Suprapubic skin (tissue), 4 donors: ENCODE results near the gene PAQR7. TPM values are rescaled to one million over a fixed set of nuclear protein-coding genes. Genes with fewer than 3 reads are reported as not detected.

ENCODE experiments used
- DNase-seq, 2 donors: peaks; one replicate each; pipeline ENCODE4 v3.0.0-alpha.2; 2019; ENCODE audit warnings: low spot score in 2 of 2
- H3K27ac ChIP-seq: fragments of 200-600 bp; sonication (generic); one replicate; pipeline ENCODE4 v1.5.1; 2019
- H3K27me3 ChIP-seq: fragments of 200-600 bp; sonication (generic); one replicate; pipeline ENCODE4 v1.5.1; 2019
- H3K36me3 ChIP-seq: fragments of 200-600 bp; sonication (generic); one replicate; pipeline ENCODE4 v1.5.1; 2019
- H3K4me1 ChIP-seq: fragments of 200-600 bp; sonication (generic); one replicate; pipeline ENCODE4 v1.5.1; 2019
- H3K4me3 ChIP-seq: fragments of 200-600 bp; sonication (generic); one replicate; pipeline ENCODE4 v1.5.1; 2019; ENCODE audit warnings: mild to moderate bottlenecking
- H3K9me3 ChIP-seq: fragments of 200-600 bp; sonication (generic); one replicate; pipeline ENCODE4 v1.5.1; 2019
- CTCF ChIP-seq, 2 donors: fragments of 200-600 bp in 1 of 2; fragments of 450-650 bp in 1 of 2; sonication (generic) in 1 of 2; IDR thresholded peaks; one replicate each; pipeline ENCODE4 v1.5.1; 2016 to 2019; ENCODE audit warnings: antibody characterized with exemption in 2 of 2, mild to moderate bottlenecking in 1 of 2, moderate library complexity in 1 of 2
- EP300 ChIP-seq: sonication (generic); formaldehyde crosslinking; IDR thresholded peaks from one replicate; pipeline ENCODE4 v1.6.1; 2017; ENCODE audit warnings: antibody characterized with exemption
- POLR2A ChIP-seq, 2 donors: fragments of 450-650 bp; IDR thresholded peaks; one replicate each; pipeline ENCODE4 v1.6.1; 2017; ENCODE audit warnings: antibody characterized with exemption in 2 of 2, mild to moderate bottlenecking in 2 of 2, moderate library complexity in 2 of 2
- POLR2AphosphoS5 ChIP-seq, 3 donors: sonication (generic); formaldehyde crosslinking; IDR thresholded peaks; one replicate each; pipeline ENCODE4 v1.6.1; 2017; ENCODE audit warnings: antibody characterized with exemption in 3 of 3
- WGBS: methylation state at CpG from one replicate; pipeline ENCODE4 v1.1.5; 2018; 5-methylcytosine and 5-hydroxymethylcytosine counted together
- total RNA-seq, 4 donors: library from RNA; depleted of rRNA; stranded (reverse); fragments of >200 nt; gene quantifications; one replicate each; pipeline ENCODE4 v1.1.0, GENCODE V29; 2016

Gene PAQR7
- total RNA-seq, 4 donors from 2014 or later: 14.3 to 20.9 (median 16.6) TPM

GRCh38 chr1:25815208-25816111 is 60.0 kb downstream of the PAQR7 start:
- DNase-seq: no peak
- H3K4me1 ChIP-seq: peaks cover 18% of the 10 kb centered on the region
- no peaks in the 10 kb centered on the region for H3K9me3 ChIP-seq
- no peak overlapping the region for H3K4me3 ChIP-seq
- H3K36me3 ChIP-seq: peaks cover 50% of the 10 kb centered on the region
- H3K27me3 ChIP-seq: no peaks in the 10 kb centered on the region
- 85% methylated on average over 21 of the region's 24 CpGs for WGBS
- H3K27ac ChIP-seq: no peak overlapping the region
- TF ChIP-seq POLR2AphosphoS5 (IDR thresholded peaks at IDR 0.05): no peak
- TF ChIP-seq EP300: no peak
- TF ChIP-seq CTCF (IDR thresholded peaks at IDR 0.05): no peak
- no peak for TF ChIP-seq POLR2A (IDR thresholded peaks at IDR 0.05)

GRCh38 chr1:25814549-25815087 is 60.9 kb downstream of the PAQR7 start:
- Histone ChIP-seq H3K9me3 (no peaks in the 10 kb centered on the region), H3K4me3 (no peak overlapping the region), H3K36me3 (peaks cover 57% of the 10 kb centered on the region), H3K4me1 (peaks cover 23% of the 10 kb centered on the region), H3K27ac (no peak overlapping the region), H3K27me3 (no peaks in the 10 kb centered on the region)
- TF ChIP-seq EP300 (no peak), POLR2A (IDR thresholded peaks at IDR 0.05) (no peak), POLR2AphosphoS5 (IDR thresholded peaks at IDR 0.05) (no peak), CTCF (IDR thresholded peaks at IDR 0.05) (no peak)
- peak in 1 of 2 donors; percentile 23 for DNase-seq
- 94% methylated on average over 7 of the region's 7 CpGs for WGBS

- Histone ChIP-seq H3K9me3 (no peaks in the 10 kb centered on the region), H3K27me3 (no peaks in the 10 kb centered on the region), H3K27ac (no peak overlapping the region), H3K4me3 (no peak overlapping the region), H3K4me1 (peaks cover 28% of the 10 kb centered on the region), H3K36me3 (peaks cover 64% of the 10 kb centered on the region)
- peak in 1 of 2 donors; percentile 74 for DNase-seq
- TF ChIP-seq EP300: no peak
- TF ChIP-seq CTCF (IDR thresholded peaks at IDR 0.05): no peak
- no peak for TF ChIP-seq POLR2AphosphoS5 (IDR thresholded peaks at IDR 0.05)
- 88% methylated on average over 15 of the region's 24 CpGs for WGBS
Observed at GRCh38 chr1:25813734-25814471, 61.6 kb downstream of the PAQR7 start.

GRCh38 chr1:25813071-25813733 is 62.3 kb downstream of the PAQR7 start:
- Histone ChIP-seq H3K9me3 (no peaks in the 10 kb centered on the region), H3K4me3 (no peak overlapping the region), H3K36me3 (peaks cover 71% of the 10 kb centered on the region), H3K27ac (no peak overlapping the region), H3K4me1 (peaks cover 28% of the 10 kb centered on the region), H3K27me3 (no peaks in the 10 kb centered on the region)
- peak in 1 of 2 donors; percentile 50 for DNase-seq
- TF ChIP-seq EP300 (no peak), POLR2A (IDR thresholded peaks at IDR 0.05) (no peak), CTCF (IDR thresholded peaks at IDR 0.05) (no peak), POLR2AphosphoS5 (IDR thresholded peaks at IDR 0.05) (no peak)
- WGBS: 81% methylated on average over 11 of the region's 11 CpGs

Other genes starting within 250 kb of the PAQR7 start
- gene SELENON, start 75.5 kb downstream of the PAQR7 start, total RNA-seq: 10 to 100 TPM; 21.9 to 39.3 (median 26.9) TPM
- gene MTFR1L, start 55.8 kb downstream of the PAQR7 start, total RNA-seq: 10 to 100 TPM; 35.2 to 79.3 (median 48.1) TPM
- gene AUNIP, start 16.3 kb downstream of the PAQR7 start, total RNA-seq: under 1 TPM in 3 of 4 donors, not detected in 1; 0.26 to 0.89 (median 0.49) TPM
- 10 to 100 TPM; 21.8 to 33.6 (median 28.1) TPM for gene STMN1, start 30.7 kb upstream of the PAQR7 start, total RNA-seq
- gene PAFAH2, start 122.4 kb upstream of the PAQR7 start, total RNA-seq: 10 to 100 TPM; 16.6 to 31.3 (median 20.0) TPM
- gene EXTL1, start 146.1 kb upstream of the PAQR7 start, total RNA-seq: 1 to 10 TPM; 1.6 to 9.5 (median 4.2) TPM
- gene SLC30A2, start 170.4 kb upstream of the PAQR7 start, total RNA-seq: 1 to 10 TPM in 2 of 4 donors, under 1 TPM in 2; 0.15 to 2.0 (median 1.1) TPM
- gene TRIM63, start 191.9 kb upstream of the PAQR7 start, total RNA-seq: 1 to 10 TPM in 3 of 4 donors, under 1 TPM in 1; 0.42 to 2.4 (median 1.5) TPM
- gene PDIK1L, start 236.1 kb upstream of the PAQR7 start, total RNA-seq: 10 to 100 TPM in 2 of 4 donors, 1 to 10 TPM in 2; 9.1 to 14.1 (median 10.0) TPM